Kidney (tissue), 14 donors: ENCODE results near the gene PLCD3. TPM values are rescaled to one million over a fixed set of nuclear protein-coding genes. Genes with fewer than 3 reads are reported as not detected.

Experiments
- DNase-seq, 5 donors: peaks; one replicate each; pipeline ENCODE4 v3.0.0-alpha.2; 2013 to 2020
- FAIRE-seq: peaks from 2 replicates; lab custom pipeline; 2012; peaks lifted over from hg19 to GRCh38; lab: Jason Lieb, UNC
- H3K27ac ChIP-seq, 2 donors: one replicate each; pipeline ENCODE4 v1.7.0; 2013; ENCODE audit warnings: low read depth in 2 of 2, low read length in 2 of 2, inconsistent platforms in 1 of 2
- H3K27me3 ChIP-seq: one replicate; pipeline ENCODE4 v1.7.1; 2013; ENCODE audit warnings: low read length, inconsistent platforms; ENCODE audit not compliant: control insufficient read depth, insufficient read depth
- H3K36me3 ChIP-seq, 3 donors: one replicate each; pipeline versions ENCODE4 v1.7.0 to v1.7.1; 2013; ENCODE audit warnings: low read length in 3 of 3, control low read depth in 1 of 3, inconsistent platforms in 1 of 3; ENCODE audit not compliant: insufficient read depth in 3 of 3, control insufficient read depth in 2 of 3
- H3K4me1 ChIP-seq, 3 donors: one replicate each; pipeline versions ENCODE4 v1.7.0 to v1.7.1; 2013; ENCODE audit warnings: low read length in 3 of 3, inconsistent platforms in 1 of 3, low read depth in 1 of 3; ENCODE audit not compliant: control insufficient read depth in 2 of 3, insufficient read depth in 2 of 3
- H3K4me3 ChIP-seq, 3 donors: one replicate each; pipeline versions ENCODE4 v1.7.0 to v1.8.1; 2013; ENCODE audit warnings: low read length in 3 of 3, control low read depth in 1 of 3, inconsistent platforms in 1 of 3
- H3K9ac ChIP-seq, 3 donors: one replicate each; pipeline versions ENCODE4 v1.7.0 to v1.7.1; 2013; ENCODE audit warnings: low read length in 3 of 3, control low read depth in 1 of 3, inconsistent platforms in 1 of 3
- H3K9me3 ChIP-seq, 3 donors: one replicate each; pipeline versions ENCODE4 v1.7.0 to v1.7.1; 2013; ENCODE audit warnings: low read length in 3 of 3, control low read depth in 1 of 3, inconsistent platforms in 1 of 3; ENCODE audit not compliant: control insufficient read depth in 2 of 3, insufficient read depth in 1 of 3
- CTCF ChIP-seq: IDR thresholded peaks from 3 replicates; pipeline ENCODE4 v1.5.1; 2012; ENCODE audit warnings: mild to moderate bottlenecking, moderate library complexity, borderline replicate concordance; ENCODE audit not compliant: insufficient read depth; ENCODE audit errors: extremely low read depth
- intact Hi-C: fragments of 100-400 bp; cut with DNase I; formaldehyde crosslinking; loops from one replicate; pipeline ENCODE4 v1.11.1; 2022
- polyA plus RNA-seq: library from polyadenylated mRNA; stranded (reverse); fragments of 350-450 nt; fragmentation: Illumina TruSeq; extraction: RNeasy Lipid Tissue Mini Kit (QIAGEN cat#74804); gene quantifications from one replicate; pipeline ENCODE4 v1.2.3, GENCODE V29; 2014; ENCODE audit warnings: low read depth, low replicate concordance; ENCODE audit not compliant: insufficient read depth
- total RNA-seq: library from RNA; stranded (reverse); fragmentation: NEBNext Ultra II Directional; extraction: Animal tissue kit (Norgen Biotek cat#: 25700); gene quantifications from one replicate; pipeline ENCODE4 v1.2.1, GENCODE V29; 2021
- donor health status: control.
- donor health status: control.
- donor health status: control.
- donor health status: control.
- donor health status: control.
- donor health status: DM: yes; HTN: yes; CAD: no.
- donor health status: Normal renal cell carcinoma (clear cell type).

PLCD3 gene
- total and polyA plus RNA-seq, 2 donors from 2014 or later, result 14.8 to 111 TPM

DNA sequence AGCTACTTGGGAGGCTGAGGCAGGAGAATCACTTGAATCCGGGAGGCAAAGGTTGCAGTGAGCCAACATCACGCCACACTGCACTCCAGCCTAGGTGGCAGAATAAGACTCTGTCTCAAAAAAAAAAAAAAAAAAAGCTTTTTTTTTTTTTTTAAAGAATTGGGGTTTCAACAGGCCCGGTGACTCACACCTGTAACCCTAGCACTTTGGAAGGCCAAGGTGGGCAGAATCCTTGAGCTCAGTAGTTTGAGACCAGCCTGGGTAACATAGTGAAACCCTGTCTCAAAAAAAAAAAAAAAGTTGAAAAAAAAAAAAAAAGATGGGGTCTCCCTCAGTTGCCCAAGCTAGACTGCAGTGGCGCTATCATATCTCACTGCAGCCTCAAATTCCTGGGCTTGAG, 22.7 kb upstream of the PLCD3 start:
- H3K36me3 ChIP-seq, result no peaks in the 10 kb centered on the region
- intact Hi-C loops, result no loop called here
- H3K27ac ChIP-seq, result no peak overlapping the region
- H3K9ac ChIP-seq, result peak overlapping the region in 1 of 3 donors; percentile 40
- no peaks in the 10 kb centered on the region for H3K27me3 ChIP-seq
- DNase-seq, result peak in 1 of 5 donors; percentile 10
- peaks cover 3 to 26% (median 19%) of the 10 kb centered on the region in 3 donors for H3K4me1 ChIP-seq
- no peak for FAIRE-seq
- H3K4me3 ChIP-seq, result no peak overlapping the region
- TF ChIP-seq CTCF, result no peak
- no peaks in the 10 kb centered on the region for H3K9me3 ChIP-seq

DNA sequence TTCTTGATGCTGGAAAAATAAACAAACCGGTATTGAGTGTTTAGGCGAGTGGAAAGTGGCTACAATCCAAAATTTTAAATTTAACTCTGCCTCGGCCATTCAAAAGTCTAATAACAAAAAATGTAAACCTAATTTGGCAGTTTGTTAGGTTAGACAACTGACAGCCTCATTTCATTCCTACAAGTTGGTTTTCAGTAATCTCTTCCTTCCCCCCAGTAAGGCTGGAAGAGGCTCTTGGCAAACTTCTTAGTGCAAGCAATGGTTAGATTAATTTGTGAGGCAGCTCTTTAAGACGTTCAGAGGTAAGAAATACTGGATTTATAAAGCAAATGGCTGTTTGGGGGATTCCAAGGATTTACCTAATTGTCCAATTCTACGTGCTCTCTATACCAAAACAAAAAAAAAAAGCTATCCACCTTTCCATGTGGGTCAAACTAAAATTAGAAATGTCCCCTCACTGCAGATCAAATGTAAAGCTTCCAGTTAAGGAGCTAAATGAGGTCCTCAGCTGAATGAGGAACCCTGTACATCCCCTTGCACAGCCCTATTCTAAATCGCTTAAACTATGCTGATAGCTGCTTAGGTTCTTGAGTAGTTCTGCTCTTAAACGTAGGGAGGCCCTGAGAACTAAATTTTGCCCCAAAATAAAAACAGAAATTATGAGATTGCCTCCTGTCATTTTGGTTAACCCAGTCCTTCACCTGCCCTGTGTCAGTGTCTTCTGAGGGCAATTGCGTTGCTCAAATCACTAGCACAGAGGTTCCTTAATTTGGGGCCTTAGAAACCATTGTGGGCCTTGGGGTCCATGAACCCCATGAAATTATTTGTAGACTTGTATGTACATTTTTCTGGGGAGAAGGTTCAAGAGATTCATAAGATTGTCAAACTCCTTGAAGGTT, 18.8 kb upstream of the PLCD3 start:
- intact Hi-C loops, result no loop called here
- no peak for TF ChIP-seq CTCF
- H3K9me3 ChIP-seq, result no peaks in the 10 kb centered on the region
- peak overlapping the region; percentile 78 to 97 (median 88) for H3K4me3 ChIP-seq
- no peaks in the 10 kb centered on the region for H3K36me3 ChIP-seq
- DNase-seq, result peak in 1 of 5 donors; percentile 37
- H3K27me3 ChIP-seq, result no peaks in the 10 kb centered on the region
- H3K4me1 ChIP-seq, result peaks cover 6 to 23% (median 16%) of the 10 kb centered on the region in 3 donors
- peak overlapping the region in 1 of 2 donors; percentile 16 for H3K27ac ChIP-seq
- H3K9ac ChIP-seq, result peak overlapping the region in 2 of 3 donors; percentile 48 to 97
- no peak for FAIRE-seq

GRCh38 chr17:45149669-45150664, 17.7 kb upstream of the PLCD3 start:
- Histone ChIP-seq H3K9me3 (no peaks in the 10 kb centered on the region), H3K27ac (peak overlapping the region; percentile 97 to 100), H3K36me3 (no peaks in the 10 kb centered on the region), H3K4me1 (peaks cover 6 to 26% (median 16%) of the 10 kb centered on the region in 3 donors), H3K4me3 (peak overlapping the region; percentile 78 to 97 (median 88)), H3K27me3 (no peaks in the 10 kb centered on the region), H3K9ac (peak overlapping the region; percentile 86 to 97 (median 97))
- intact Hi-C loops, result no loop called here
- FAIRE-seq, result no peak
- DNase-seq, result peak; percentile 75 to 92 (median 86)
- TF ChIP-seq CTCF, result no peak
